Prostate gland (tissue), 2 donors: Measurements from ENCODE around the gene SLC7A10. TPM values are rescaled to one million over a fixed set of nuclear protein-coding genes. Genes with fewer than 3 reads are reported as not detected.
"Not testable (repeated sequence)": the region's sequence is repeated elsewhere in the genome, so short reads cannot be mapped to it uniquely, and the experiment has no call there.

Experiments used
- DNase-seq: peaks from one replicate; pipeline ENCODE4 v3.0.0-alpha.2; 2019; ENCODE audit warnings: low spot score
- H3K27ac ChIP-seq, 2 donors: fragments of 200-600 bp; sonication (generic); 2 replicates each; pipeline ENCODE4 v1.5.1; 2017 to 2019
- H3K27me3 ChIP-seq: fragments of 200-600 bp; sonication (generic); replicated peaks from 2 replicates; pipeline ENCODE4 v1.5.1; 2019; ENCODE audit not compliant: insufficient read depth
- H3K36me3 ChIP-seq, 2 donors: fragments of 200-600 bp; sonication (generic); 1 replicate in 1 of 2; 2 replicates in 1 of 2; pipeline versions ENCODE4 v1.5.1 to v1.8.1; 2017 to 2019
- H3K4me1 ChIP-seq: fragments of 200-600 bp; sonication (generic); replicated peaks from 2 replicates; pipeline ENCODE4 v1.5.1; 2019
- H3K4me3 ChIP-seq, 2 donors: fragments of 200-600 bp; sonication (generic); 2 replicates each; pipeline ENCODE4 v1.5.1; 2017 to 2019
- H3K9me3 ChIP-seq: fragments of 200-600 bp; sonication (generic); 2 replicates; pipeline ENCODE4 v1.5.1; 2017
- POLR2A ChIP-seq: fragments of 450-650 bp; IDR thresholded peaks from one replicate; pipeline ENCODE4 v1.6.1; 2016; ENCODE audit warnings: antibody characterized with exemption, mild to moderate bottlenecking
- POLR2AphosphoS5 ChIP-seq: sonication (generic); formaldehyde crosslinking; IDR thresholded peaks from one replicate; pipeline ENCODE4 v1.6.1; 2017; ENCODE audit warnings: antibody characterized with exemption
- WGBS: methylation state at CpG from one replicate; pipeline ENCODE4 v1.1.5; 2018; 5-methylcytosine and 5-hydroxymethylcytosine counted together
- intact Hi-C: fragments of 100-400 bp; cut with DNase I; formaldehyde crosslinking; loops from one replicate; pipeline ENCODE4 v1.14.2; 2022
- total RNA-seq, 2 donors: library from RNA; depleted of rRNA; stranded (reverse); fragments of >200 nt; gene quantifications; one replicate each; pipeline ENCODE4 v1.1.0, GENCODE V29; 2016
- TF ChIP-seq, protein P1 (sequence below), 4 experiments: fragments of 200-600 bp in 2 of 4; fragments of 450-650 bp in 2 of 4; sonication (generic) in 2 of 4; IDR thresholded peaks; 1 replicate in 3 of 4; 2 replicates in 1 of 4; pipeline ENCODE4 v1.5.1; 2016 to 2019; ENCODE audit warnings: antibody characterized with exemption in 4 of 4, mild to moderate bottlenecking in 2 of 4, moderate library complexity in 2 of 4

SLC7A10 gene
- total RNA-seq, 2 donors from 2014 or later = 3.5 TPM; not detected in 1

- 97% methylated on average over 1 of the region's 1 CpG for WGBS
- H3K9me3 ChIP-seq = no peaks in the 10 kb centered on the region
- H3K27ac ChIP-seq = no peak overlapping the region
- intact Hi-C loops = no loop called here
- no peaks in the 10 kb centered on the region for H3K36me3 ChIP-seq
- H3K4me3 ChIP-seq = no peak overlapping the region
- no peaks in the 10 kb centered on the region for H3K27me3 ChIP-seq
- TF ChIP-seq, protein P1, sequence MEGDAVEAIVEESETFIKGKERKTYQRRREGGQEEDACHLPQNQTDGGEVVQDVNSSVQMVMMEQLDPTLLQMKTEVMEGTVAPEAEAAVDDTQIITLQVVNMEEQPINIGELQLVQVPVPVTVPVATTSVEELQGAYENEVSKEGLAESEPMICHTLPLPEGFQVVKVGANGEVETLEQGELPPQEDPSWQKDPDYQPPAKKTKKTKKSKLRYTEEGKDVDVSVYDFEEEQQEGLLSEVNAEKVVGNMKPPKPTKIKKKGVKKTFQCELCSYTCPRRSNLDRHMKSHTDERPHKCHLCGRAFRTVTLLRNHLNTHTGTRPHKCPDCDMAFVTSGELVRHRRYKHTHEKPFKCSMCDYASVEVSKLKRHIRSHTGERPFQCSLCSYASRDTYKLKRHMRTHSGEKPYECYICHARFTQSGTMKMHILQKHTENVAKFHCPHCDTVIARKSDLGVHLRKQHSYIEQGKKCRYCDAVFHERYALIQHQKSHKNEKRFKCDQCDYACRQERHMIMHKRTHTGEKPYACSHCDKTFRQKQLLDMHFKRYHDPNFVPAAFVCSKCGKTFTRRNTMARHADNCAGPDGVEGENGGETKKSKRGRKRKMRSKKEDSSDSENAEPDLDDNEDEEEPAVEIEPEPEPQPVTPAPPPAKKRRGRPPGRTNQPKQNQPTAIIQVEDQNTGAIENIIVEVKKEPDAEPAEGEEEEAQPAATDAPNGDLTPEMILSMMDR (IDR thresholded peaks at IDR 0.05) = no peak
- TF ChIP-seq POLR2AphosphoS5 (no peak), POLR2A (no peak)
- no peak for DNase-seq
- H3K4me1 ChIP-seq = no peaks in the 10 kb centered on the region
These were observed 58.2 kb downstream of the SLC7A10 start for GRCh38 chr19:33167438-33167837.

GRCh38 chr19:33166037-33166436 is 59.6 kb downstream of the SLC7A10 start:
- WGBS = 76% methylated on average over 6 of the region's 6 CpGs
- H3K36me3 ChIP-seq, DNase-seq, H3K9me3 ChIP-seq, intact Hi-C loops, H3K4me3 ChIP-seq, H3K27ac ChIP-seq, H3K4me1 ChIP-seq, H3K27me3 ChIP-seq: not testable (repeated sequence)

- no peak overlapping the region for H3K4me3 ChIP-seq
- intact Hi-C loops = no loop called here
- TF ChIP-seq POLR2AphosphoS5 (no peak), POLR2A (no peak)
- TF ChIP-seq, protein P1 (IDR thresholded peaks at IDR 0.05) = no peak
- H3K27ac ChIP-seq = no peak overlapping the region
- 91% methylated on average over 6 of the region's 6 CpGs for WGBS
- H3K36me3 ChIP-seq = no peaks in the 10 kb centered on the region
- H3K27me3 ChIP-seq = no peaks in the 10 kb centered on the region
- DNase-seq = no peak
- H3K4me1 ChIP-seq = no peaks in the 10 kb centered on the region
- no peaks in the 10 kb centered on the region for H3K9me3 ChIP-seq
These were observed 62.2 kb downstream of the SLC7A10 start for GRCh38 chr19:33163481-33163880.

DNA sequence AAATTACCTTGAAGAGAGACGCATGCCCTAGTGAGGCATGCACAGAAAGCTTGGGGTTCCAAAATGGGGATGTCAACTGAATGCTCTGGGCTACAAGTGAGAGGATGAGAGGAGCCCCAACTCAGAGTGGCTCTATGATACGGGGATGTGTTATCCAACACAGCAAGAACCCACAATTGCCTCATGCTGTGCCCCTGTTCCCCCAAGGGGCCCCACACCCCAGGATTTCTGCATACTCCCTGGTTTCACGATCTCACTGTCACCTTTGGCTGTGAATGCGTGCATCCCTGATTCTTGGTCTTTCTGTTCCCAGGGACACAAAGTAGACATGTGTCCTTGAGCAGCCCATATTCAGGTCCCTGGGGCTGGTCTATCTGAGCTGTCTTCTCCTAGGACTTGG is 64.4 kb downstream of the SLC7A10 start:
- TF ChIP-seq POLR2AphosphoS5 = no peak
- no peak for TF ChIP-seq POLR2A
- TF ChIP-seq, protein P1 (IDR thresholded peaks at IDR 0.05) = no peak
- no peak for DNase-seq
- H3K27ac ChIP-seq = no peak overlapping the region
- 91% methylated on average over 4 of the region's 4 CpGs for WGBS
- intact Hi-C loops = no loop called here
- no peaks in the 10 kb centered on the region for H3K36me3 ChIP-seq
- H3K9me3 ChIP-seq = no peaks in the 10 kb centered on the region
- no peaks in the 10 kb centered on the region for H3K4me1 ChIP-seq
- H3K27me3 ChIP-seq = no peaks in the 10 kb centered on the region
- H3K4me3 ChIP-seq = no peak overlapping the region

DNA sequence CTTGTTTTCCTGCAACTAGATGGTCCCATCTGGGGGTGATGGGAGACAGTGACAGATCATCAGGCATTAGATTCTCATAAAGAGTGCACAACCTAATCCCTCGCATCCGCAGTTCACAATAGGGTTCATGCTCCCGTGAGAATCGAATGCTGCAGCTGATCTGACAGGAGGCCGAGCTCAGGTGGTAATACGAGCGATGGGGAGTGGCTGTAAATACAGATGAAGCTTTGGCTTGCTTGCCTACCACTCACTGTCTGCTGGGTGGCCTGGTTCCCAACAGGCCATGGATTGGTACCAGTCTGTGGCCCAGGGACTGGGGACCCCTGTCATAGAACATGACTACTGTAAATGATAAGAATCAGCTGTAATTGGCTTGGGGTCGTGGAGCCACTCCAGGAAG is 65.8 kb downstream of the SLC7A10 start:
- TF ChIP-seq POLR2AphosphoS5 = no peak
- no peak for TF ChIP-seq POLR2A
- TF ChIP-seq, protein P1 (IDR thresholded peaks at IDR 0.05) = no peak
- no peak for DNase-seq
- H3K4me1 ChIP-seq = no peaks in the 10 kb centered on the region
- H3K27me3 ChIP-seq = no peaks in the 10 kb centered on the region
- H3K27ac ChIP-seq = no peak overlapping the region
- H3K36me3 ChIP-seq = no peaks in the 10 kb centered on the region
- H3K4me3 ChIP-seq = no peak overlapping the region
- intact Hi-C loops = no loop called here
- no peaks in the 10 kb centered on the region for H3K9me3 ChIP-seq
- WGBS = 86% methylated on average over 8 of the region's 8 CpGs
